Measurements from ENCODE around the gene CUL7.
"Not testable (repeated sequence)": the region's sequence is repeated elsewhere in the genome, so short reads cannot be mapped to it uniquely, and the experiment has no call there.

The CUL7 gene

DNA sequence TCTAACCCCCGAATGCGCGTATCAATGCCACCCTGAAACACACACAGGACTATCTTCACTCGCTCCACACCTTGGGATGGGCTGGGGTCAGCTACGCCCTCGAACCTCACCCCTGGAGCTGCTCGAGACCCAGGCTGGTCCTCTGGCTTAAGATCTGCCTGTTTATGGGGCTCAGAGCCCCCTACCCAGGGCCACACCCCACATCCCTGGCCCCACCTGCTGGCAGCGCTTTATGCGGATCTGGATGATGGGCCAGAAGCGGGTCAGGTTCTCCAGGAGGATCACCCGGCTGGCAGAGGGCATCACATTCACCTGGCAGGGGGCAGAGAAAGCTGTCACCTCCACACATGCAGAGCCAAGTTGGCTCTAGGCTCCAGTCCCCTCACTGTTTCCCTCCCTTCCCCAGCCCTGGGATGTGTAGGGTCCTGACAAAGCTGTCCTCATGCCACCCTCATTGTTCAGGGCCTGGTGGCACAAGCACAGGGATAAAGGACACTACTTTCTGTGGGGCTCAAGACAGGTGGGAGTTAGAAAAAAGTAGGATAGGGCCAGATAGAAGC is 8.2 kb downstream of the CUL7 start:
- no peak for DNase-seq (ENCODE audit: low read depth in 2 of 2)

DNA sequence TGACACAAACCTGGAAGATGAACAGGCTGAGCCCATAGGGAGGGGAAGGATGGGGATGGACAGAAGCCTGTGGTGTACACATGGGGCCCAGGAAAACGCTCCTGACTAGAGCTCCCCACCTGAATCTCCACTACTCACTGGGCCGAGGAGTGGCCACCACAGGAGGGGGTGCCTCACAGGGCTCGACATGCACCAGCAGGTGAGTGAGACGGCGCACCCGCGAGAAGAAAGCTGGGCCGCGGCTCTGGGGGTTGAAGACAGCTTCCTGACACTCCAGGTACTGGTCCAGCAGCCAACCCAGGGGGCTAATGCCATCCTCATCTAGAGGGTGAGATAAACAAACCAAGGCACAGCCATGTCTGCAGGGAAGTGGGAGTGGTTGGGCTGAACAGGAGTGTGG is 10.3 kb downstream of the CUL7 start:
- DNase-seq (ENCODE audit: low read depth in 2 of 2): no peak

DNA sequence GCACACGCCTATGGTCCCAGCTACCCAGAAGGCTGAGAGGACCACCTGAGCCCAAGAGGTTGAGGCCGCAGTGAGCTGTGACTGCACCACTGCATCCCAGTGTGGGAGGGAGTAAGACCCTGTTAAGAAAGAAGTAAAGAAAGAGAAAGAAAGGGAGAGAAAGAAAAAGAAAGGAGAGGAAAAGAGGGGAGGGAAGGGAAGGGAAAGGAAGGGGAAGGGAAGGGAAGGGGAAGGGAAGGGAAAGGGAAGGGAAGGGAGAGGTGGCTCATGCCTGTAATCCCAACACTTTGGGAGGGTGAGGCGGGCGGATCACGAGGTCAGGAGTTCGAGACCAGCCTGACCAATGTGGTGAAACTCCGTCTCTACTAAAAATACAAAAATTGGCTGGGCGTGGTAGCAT is 12.2 kb downstream of the CUL7 start:
- DNase-seq (ENCODE audit: low read depth in 2 of 2): not testable (repeated sequence)

DNA sequence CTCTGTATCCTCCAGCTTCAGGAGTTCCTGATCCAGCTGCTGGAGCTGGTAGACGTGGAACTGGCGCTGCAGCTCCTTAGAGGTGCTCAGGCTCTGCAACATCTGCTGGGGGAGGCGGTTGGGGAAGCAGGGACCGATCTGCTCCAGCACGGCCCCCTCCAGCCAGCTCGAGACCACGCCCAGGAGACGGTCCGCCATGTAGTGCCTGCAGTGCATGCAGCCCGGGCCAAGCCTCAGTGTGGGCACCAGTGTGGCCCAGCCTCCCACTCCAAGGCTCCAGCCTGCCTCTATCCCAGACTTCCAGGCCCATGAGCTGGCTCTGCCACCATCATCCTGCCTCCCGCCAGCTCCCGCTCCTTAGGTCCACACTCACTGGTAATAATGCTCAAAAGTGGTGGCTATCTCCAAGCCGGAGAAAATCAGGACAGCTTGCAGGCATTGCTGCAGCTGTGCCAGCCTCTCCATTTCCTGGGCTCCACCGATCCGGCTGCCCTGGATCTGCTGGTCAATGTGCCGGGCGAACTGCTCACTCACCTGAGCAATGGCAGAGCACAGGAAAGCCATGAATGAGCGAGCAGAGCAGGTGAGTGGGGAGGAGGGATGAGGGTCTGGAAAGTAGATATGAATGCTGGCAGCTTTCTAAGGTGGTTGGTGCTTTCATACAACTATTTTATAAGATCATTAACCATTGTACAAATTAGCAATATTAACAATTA is 13.0 kb downstream of the CUL7 start:
- no peak for DNase-seq (ENCODE audit: low read depth in 2 of 2)

DNA sequence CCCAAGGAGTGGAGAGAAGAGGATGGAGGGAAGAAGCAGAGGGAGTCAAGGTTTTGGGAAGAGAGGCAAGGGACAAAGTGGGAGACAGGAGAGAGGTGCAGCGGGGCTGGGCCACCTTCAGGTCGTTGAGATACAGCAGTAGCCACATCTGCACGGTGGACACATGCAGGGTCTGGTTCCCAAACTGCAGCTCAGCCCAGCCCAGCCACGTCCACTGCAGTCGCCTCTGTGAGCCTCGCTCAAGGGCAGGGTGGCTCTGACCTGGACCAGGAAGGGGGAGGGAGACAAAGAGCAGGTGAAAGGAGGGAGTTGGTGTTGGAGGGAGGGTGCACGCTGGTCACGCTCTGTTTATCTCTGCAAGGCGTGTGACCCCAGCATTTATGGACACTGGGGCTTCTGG is 14.9 kb downstream of the CUL7 start:
- DNase-seq (ENCODE audit: low read depth in 2 of 2): no peak

DNA sequence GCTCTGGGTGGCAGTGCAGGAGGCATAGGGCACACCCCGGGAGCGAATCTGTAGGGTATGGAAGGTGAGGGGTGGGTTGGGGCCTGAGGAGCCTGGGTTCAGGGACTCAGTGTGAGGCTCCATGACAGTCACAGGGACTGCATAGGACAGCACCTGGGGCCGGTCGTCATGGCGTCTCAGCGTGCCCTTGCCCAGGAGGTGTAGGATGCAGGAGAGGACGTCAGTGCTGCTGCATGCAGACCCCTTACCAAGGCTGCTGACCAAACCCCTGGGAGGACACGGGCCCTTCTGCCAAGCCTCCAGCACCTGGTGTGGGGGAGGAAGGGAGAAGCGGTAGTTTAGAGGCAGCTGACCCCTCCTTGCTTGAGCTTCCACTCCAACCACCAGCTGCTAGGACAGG is 15.9 kb downstream of the CUL7 start:
- no peak for DNase-seq (ENCODE audit: low read depth in 2 of 2)

DNA sequence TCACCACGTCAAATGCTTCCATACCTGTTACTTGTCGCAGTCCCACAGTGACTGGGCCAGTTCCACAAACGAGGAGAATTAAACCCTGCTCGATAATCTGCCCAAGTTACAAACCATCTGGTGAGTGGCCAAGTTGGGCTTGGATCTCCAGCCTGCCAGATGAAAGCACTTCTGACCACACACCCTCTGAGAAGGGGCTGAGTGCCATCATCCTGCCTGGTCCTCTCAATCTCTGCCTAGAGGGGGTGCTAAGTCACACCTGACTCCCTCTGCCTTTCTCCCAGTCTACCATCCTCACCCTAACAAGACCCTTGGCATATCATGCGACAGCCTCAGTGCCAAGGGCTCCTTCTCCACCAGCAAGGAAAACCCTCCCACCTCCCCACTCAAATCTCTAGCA is 16.5 kb downstream of the CUL7 start:
- no peak for DNase-seq (ENCODE audit: low read depth in 2 of 2)

DNA sequence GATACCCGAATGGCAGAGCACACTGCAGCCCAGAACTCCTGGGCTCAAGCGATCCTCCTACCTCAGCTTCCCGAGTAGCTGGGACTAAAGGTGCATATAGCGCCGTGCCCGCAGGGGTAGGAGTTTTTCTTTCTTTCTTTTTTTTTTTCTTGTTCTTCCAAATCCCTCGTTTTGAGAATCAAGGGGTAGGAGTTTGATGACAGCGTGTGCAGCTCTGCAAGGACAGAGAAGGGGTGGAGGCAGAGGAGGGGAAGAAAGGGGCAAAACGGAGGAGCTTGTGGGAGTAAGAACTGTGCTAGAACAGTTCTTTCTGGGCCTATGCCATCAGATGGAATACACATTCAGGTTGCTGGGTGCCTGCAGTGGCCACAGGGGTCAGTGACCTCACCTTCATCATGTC is 16.9 kb downstream of the CUL7 start:
- no peak for DNase-seq (ENCODE audit: low read depth in 2 of 2)

DNA sequence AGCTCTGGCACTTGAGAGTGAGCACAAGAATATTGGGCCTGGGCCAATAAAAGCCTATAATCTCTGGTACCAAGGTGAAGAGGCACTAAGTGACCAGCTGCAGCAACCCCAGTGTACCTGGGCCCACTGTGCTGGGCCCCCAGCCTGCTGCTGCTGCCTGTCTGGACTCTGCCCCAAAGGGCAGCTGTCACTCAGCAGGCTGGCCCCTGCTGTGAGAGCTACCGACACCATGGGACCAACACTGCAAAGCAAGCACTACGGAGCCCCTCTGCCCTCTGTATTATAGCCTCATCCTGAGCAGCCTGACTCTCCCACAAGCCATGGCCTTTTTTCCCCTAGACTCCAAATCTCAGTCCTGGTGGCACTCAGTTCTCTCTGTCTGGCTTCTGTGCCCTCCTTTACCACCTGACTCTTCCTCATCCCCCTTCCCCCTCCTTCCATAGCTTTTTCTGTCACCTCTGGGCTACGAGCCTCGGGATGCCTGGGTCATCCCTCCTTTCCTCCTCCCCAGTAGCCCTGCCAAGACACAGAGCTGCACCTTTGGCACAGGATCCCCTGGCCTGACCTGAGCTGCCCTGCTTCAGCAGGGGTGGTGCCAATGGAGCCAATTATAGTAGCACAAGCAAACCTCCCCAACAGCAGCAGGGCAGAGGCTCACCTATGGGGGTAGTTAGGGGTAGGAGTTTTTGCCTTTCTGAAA is 18.0 kb downstream of the CUL7 start:
- no peak for DNase-seq (ENCODE audit: low read depth in 2 of 2)

DNA sequence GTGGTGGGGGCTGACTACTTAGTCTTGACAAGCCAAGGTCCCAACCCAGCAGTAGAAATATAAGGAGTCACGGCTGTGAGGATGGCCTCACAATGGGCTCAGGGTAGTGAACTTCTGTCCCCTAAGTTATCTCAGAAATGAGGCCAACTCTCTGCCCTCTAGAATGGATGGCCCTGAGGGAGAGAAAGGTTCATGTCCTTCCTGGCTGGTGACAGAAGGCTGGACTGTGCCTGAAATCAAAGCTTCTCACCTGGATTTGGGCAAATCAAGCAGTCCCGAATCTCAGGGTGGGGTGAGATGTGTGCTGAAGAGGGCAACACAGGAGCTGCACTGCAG is 19.5 kb downstream of the CUL7 start:
- no peak for DNase-seq (ENCODE audit: low read depth in 2 of 2)

DNA sequence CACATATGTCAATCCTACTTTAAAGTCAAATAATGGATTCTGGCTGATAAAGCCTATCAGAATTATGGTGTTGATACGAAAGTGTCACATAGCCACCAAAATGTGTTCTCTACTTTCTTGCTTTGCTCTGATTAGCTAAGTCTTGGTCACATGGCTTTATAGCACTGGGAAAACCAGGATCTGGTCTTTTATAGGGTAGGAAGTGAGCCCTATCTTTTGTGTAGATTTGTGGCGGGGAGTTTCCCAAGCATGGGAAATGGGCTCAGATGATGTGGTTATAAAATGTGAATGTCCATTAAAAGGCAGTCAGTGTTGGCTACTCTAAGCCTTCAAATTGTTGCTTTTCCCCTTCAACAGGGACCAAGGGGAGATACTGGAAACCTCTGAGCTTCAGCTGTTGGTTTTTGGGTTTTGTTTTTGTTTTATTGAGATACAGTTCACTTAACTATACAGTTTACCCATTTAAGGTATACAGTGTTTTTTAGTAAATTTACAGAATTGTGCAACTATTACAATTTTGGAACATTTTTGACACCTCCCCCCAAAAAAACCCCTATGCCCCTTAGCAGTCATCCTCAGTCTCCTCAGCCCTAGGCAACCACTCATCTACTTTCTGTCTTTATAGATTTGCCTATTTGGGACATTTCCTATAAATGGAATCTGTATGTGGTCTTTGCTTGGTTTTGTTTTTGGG is 20.0 kb downstream of the CUL7 start:
- DNase-seq (ENCODE audit: low read depth in 2 of 2): no peak

DNA sequence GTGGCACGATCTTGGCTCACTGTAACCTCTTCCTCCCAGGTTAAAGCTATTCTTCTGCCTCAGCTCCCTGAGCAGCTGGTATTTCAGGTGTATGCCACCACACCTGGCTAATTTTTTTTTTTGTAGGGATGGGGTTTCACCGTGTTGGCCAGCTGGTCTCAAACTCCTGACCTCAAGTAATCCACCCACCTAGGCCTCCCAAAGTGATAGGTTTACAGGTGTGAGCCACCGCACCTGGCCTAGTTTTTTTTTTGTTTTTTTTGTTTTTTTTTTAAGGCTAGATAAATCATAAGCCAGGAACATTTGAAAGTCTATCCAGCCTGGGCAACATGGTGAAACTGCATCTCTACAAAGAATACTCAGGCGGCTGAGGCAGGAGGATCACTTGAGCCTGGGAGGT is 21.3 kb downstream of the CUL7 start:
- no peak for DNase-seq (ENCODE audit: low read depth in 2 of 2)

DNA sequence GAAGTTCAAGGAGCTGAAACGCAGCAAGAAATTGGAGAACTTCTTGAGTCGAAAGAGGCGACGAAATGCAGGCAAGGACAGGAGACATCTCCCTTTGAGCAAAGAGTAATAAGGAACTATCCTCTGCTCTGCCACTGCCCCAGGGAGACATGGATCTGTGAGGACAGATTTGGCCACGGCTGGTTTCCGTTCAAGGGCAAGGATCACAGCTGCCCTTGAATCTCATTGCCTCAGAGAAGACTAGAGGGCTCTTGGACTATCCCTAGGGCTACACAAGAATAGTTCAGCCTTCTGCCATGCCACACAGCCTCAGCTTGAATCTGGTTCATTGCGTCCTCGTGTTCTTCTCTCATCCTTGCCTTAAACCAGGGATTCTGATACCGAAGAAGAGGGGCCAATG is 24.5 kb downstream of the CUL7 start:
- no peak for DNase-seq (ENCODE audit: low read depth in 2 of 2)

DNA sequence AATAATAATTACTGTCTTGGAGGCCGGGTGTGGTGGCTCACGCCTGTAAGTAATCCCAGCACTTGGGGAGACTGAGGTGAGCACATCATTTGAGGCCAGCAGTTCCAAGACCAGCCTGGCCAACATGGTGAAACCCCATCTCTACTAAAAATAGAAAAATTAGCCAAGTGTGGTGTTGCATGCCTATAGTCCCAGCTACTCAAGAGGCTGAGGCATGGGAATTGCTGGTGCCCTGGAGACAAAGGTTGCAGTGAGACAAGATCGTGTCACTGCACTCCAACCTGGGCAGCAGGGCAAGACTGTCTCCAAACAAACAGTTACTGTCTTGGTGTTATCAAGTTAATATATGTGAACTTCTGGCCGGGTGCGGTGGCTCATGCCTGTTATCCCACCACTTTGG is 27.3 kb downstream of the CUL7 start:
- no peak for DNase-seq (ENCODE audit: low read depth in 2 of 2)

DNA sequence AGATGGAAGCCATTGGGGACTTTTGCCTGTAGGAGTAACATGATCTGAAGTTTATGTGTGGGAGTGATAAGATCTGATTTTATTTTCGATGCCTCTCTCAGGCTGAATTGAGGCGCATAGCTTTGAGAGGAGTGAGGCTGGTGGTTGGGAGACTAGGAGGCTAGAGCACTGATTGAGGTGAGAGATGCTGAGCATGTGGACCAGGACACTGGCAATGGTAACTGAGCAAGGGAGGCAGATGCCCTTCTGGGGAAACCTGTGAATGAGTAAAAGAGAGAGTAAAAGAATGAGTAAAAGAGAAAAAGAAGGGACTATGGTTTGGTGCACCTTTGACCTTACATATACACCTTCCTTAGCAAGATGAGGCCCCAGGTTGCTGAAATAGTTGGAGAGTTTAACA is 29.2 kb downstream of the CUL7 start:
- DNase-seq (ENCODE audit: low read depth in 2 of 2): no peak

DNA sequence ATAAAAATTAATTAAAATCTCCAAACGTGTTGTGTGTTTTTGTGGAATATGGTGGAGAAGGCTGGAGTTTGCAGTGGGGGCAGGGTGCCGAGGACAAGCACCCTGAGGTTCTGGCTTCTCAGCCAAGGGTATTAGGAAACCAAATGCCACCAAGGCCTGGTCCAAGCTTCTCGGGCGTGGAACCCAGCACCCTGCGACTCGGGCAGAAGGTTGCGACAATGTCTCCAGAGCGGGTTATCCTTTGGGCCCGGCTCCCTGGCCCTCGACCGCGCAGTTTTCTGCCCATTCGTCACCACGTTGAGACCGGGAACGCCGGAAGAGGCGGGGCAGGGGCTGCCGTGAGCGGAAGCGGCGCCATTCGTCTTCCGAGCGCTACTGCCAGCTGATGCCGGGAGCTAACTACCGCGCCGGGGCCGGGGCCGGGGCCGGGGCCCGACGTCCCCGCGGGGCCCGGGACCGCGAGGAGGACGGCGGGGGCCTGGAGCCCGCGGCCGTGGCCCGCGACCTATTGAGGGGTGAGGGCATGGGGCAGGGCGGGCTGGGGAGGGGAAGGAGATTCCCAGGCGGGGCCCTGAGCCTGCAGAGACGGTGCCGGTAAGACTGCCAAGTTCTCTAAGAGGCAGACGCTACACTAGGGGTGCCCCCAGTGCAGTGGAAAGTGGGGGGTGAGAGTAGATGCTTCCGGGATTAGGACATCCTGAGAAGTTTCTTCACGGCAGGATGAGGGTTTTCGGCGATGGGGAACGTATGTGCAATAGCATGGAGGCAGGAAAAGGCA is 32.2 kb downstream of the CUL7 start, which contains the start of gene RRP36:
TSS of gene RRP36 (plus strand) at position 354 of the 778 bp plus-strand sequence. CDS start at position 386, 32 bp downstream.
- DNase-seq (ENCODE audit: low read depth in 2 of 2): peak in 1 of 2 experiments; percentile 34

DNA sequence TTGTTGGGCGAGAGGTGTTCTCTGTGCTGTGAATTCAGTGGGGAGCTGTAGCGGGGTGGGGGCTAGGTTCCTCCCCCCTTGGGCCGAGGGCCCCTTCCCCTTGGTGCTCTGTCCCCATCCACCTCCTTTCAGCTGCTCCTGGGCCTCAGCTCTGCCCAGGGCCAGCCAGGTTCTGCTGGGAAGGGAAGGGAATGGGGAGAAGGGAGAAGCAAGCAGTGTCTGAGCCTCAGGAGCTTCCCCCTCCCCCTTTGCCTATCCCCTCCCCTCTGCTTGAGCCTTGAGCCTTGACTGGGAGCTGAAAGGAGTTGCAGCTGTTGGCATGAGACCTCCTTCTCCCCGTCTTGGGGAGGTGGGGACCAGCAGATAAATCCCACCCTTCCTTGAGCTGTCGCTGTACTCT is 32.8 kb downstream of the CUL7 start:
- no peak for DNase-seq (ENCODE audit: low read depth in 2 of 2)

DNA sequence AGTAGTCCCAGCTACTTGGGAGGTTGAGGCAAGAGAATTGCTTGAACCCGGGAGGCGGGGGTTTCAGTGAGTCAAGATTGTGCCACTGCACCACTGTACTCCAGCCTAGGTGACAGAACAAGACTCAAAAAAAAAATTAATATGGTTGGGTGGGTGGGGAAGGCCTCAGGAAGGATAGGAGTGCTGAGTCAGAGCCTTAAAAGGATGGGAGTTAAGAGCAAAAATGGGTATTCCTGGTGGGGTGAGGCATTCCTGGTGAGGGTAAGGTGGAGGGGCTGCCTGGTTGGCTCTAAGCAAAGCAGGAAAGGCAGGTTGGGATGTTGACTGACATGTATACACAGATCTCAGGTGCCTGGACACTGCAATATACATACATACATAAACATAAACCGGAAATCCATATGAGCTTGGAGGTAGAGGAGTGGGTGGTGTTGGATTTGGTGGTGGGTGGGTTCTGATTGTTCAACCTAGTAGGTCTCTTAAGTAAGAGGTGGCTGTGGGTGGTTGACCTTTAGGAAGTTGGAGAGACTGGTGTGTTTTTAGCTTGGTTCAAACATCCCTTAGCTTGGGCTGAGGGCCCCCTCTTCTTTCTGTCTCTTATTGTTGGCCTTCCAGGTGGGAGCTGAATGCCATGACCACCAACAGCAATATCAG is 33.5 kb downstream of the CUL7 start:
- no peak for DNase-seq (ENCODE audit: low read depth in 2 of 2)

DNA sequence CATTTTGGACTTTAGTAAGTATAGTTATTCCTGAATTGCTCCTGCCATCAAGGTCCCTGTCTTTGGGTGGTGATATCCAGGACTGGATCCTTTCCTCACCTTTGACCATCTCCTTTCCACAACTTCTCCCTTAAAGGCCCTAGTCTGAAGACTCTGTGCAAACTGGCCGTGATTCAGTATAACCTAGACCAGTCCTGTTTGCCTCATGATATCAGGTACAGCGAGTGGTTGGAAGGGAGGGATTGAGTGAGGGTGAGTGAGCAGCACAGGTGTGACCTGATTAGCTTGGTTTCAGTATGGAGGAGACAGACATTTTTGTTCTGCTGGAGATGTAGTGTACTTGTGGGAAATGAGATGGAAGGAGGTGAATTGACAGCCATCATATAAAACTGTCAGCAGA is 34.5 kb downstream of the CUL7 start:
- DNase-seq (ENCODE audit: low read depth in 2 of 2): no peak

DNA sequence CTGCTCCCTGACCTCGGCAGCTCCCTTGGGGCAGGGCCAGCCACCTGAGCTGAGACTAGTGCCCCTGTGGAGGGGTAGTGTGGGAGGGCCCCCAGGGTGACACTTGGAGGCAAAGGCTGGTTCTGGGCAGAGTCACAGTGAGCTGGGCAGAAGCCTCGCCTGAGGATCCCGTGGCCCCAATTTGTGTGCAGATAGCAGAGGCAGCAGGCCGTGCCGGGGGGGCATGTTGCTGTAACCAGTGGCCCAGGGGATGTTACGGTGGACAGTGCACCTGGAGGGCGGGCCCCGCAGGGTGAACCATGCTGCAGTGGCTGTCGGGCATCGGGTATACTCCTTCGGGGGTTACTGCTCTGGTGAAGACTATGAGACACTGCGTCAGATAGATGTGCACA is 36.7 kb downstream of the CUL7 start:
- no peak for DNase-seq (ENCODE audit: low read depth in 2 of 2)

DNA sequence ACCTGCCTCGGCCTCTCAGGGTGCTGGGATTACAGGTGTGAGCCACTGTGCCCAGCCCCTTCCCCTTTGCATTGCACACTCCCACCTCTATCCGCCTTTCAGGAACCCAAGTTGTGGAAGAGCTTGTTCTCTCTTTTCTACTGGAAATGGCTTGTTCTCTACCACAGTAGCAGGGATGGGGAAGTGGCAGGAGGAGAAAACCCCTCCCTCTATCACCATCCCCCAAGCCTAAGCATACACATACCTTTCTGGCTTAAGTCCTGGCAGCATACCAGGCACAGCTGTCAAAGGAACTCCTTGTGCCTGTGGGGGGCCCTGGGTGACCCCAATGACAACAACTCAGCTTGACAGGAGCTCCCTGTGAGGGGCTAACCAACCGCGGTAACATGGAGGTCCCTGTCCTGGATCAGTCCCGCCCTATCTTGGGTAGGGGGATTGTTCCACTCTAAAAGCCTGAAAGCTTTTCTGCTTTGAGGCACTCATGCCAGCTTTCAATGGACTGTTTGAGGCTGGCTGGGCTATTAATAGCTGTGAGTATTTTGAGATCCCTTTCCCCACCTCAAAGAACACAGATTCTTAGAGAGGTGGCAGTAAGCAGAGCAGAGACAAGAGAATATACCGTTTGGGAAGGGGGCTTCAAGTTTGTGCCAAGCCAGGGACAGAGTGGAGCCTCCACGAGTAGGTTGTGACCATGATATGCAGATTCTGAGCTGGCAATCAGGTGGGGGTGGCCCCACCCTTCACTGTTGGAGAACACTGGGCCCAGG is 37.3 kb downstream of the CUL7 start:
- no peak for DNase-seq (ENCODE audit: low read depth in 2 of 2)
